ENCODE measurements around the gene NYNRIN. TPM values are rescaled to one million over a fixed set of nuclear protein-coding genes. Genes with fewer than 3 reads are reported as not detected.

The NYNRIN gene
- total and polyA plus RNA-seq, 2 experiments from 2014 or later, result 3.1 to 20.0 TPM

- TF ChIP-seq ZNF462 (CRISPR knock-in tag; IDR thresholded peaks at IDR 0.05) (no peak), EZH2phosphoT487 (IDR thresholded peaks at IDR 0.05; ENCODE audit: unreplicated experiment) (no peak)
Observed at GRCh38 chr14:24376448-24377070, 22.2 kb upstream of the NYNRIN start (continued).

- Histone ChIP-seq H3K4me2 (peak overlapping the region; percentile 75), H3K27me3 (ENCODE audit: insufficient read depth) (no peaks in the 10 kb centered on the region), H3K79me2 (replicated peaks; ENCODE audit: insufficient read depth) (no peaks in the 10 kb centered on the region), H3K9me2 (ENCODE audit: insufficient read depth) (peaks cover 4% of the 10 kb centered on the region; the same call in 1 of the 2 replicates), H3F3A (replicated peaks; ENCODE audit: low read depth) (0 out of 2 replicates have a peak, but pooled peaks cover 2% of the 10 kb centered on the region), H3K27ac (ENCODE audit: low read depth) (peak overlapping the region; percentile 34), H3K4me3 (peak overlapping the region; percentile 47; the same call in 1 of the 2 replicates), H2AFZ (no peak overlapping the region), H3K4me1 (ENCODE audit: insufficient read depth) (peaks cover 31% of the 10 kb centered on the region), H4K20me1 (replicated peaks; ENCODE audit: insufficient read depth) (no peaks in the 10 kb centered on the region), H3K36me3 (ENCODE audit: insufficient read depth) (no peaks in the 10 kb centered on the region)
- Mint-ChIP-seq H3K27me3 (ENCODE audit: insufficient read depth, low read depth, poor library complexity) (peaks cover 28% of the 10 kb centered on the region), H3K27ac (no peak overlapping the region), H3K4me1 (peaks cover 45% of the 10 kb centered on the region), H3K4me3 (peak overlapping the region; percentile 72), H3K36me3 (ENCODE audit: low read depth) (peaks cover 11% of the 10 kb centered on the region), H3K9me3 (no peaks in the 10 kb centered on the region)
- DNase-seq (ENCODE audit: low spot score) (no peak), ATAC-seq (no peak)
- TF ChIP-seq CREB1 (CRISPR knock-in tag; IDR thresholded peaks at IDR 0.05; ENCODE audit: low read depth) (no peak), REST (IDR thresholded peaks at IDR 0.05; ENCODE audit: unreplicated experiment) (no peak), NANOG (IDR thresholded peaks at IDR 0.05; ENCODE audit: borderline replicate concordance) (no peak), ZNF114 (CRISPR knock-in tag; IDR thresholded peaks at IDR 0.05) (no peak), POLR2AphosphoS5 (IDR thresholded peaks at IDR 0.05; ENCODE audit: low read depth) (no peak), ETS1 (IDR thresholded peaks at IDR 0.05) (no peak), STAT1 (IDR thresholded peaks at IDR 0.05; ENCODE audit: unreplicated experiment) (no peak), JUNB (IDR thresholded peaks at IDR 0.05; ENCODE audit: unreplicated experiment) (no peak)
Observed at GRCh38 chr14:24377126-24377525, 21.7 kb upstream of the NYNRIN start.

Measured in GM23338 (cell line).